Left lung (tissue), 10 donors: Measurements from ENCODE around the gene CREB3L1. TPM values are rescaled to one million over a fixed set of nuclear protein-coding genes. Genes with fewer than 3 reads are reported as not detected.

ENCODE experiments used
- ATAC-seq: fragments of 200-7000 bp; cut with Tn5 transposase; one replicate; pipeline ENCODE4 v1.9.1; 2020; ENCODE audit warnings: moderate library complexity
- DNase-seq, 4 donors: peaks; one replicate each; pipeline ENCODE4 v3.0.0-alpha.2; 2013 to 2020
- H3K27ac ChIP-seq, 2 donors: fragments of 200-600 bp; sonication (generic) in 1 of 2; one replicate each; pipeline versions ENCODE4 v1.5.0 to v1.8.0; 2020 to 2021
- H3K27me3 ChIP-seq, 2 donors: fragments of 200-600 bp; sonication (generic) in 1 of 2; one replicate each; pipeline versions ENCODE4 v1.5.0 to v1.8.0; 2020 to 2021
- H3K36me3 ChIP-seq, 2 donors: fragments of 200-600 bp; sonication (generic) in 1 of 2; one replicate each; pipeline versions ENCODE4 v1.5.0 to v1.8.0; 2020 to 2021
- H3K4me1 ChIP-seq, 2 donors: fragments of 200-600 bp; one replicate each; pipeline ENCODE4 v1.8.0; 2021
- H3K4me3 ChIP-seq, 2 donors: fragments of 200-600 bp; sonication (generic) in 1 of 2; one replicate each; pipeline versions ENCODE4 v1.5.0 to v1.8.0; 2020 to 2021; ENCODE audit warnings: mild to moderate bottlenecking in 1 of 2
- H3K9me3 ChIP-seq, 2 donors: fragments of 200-600 bp; sonication (generic) in 1 of 2; one replicate each; pipeline versions ENCODE4 v1.5.0 to v1.8.0; 2020 to 2021
- CTCF ChIP-seq, 2 donors: fragments of 200-600 bp; sonication (generic) in 1 of 2; IDR thresholded peaks; one replicate each; pipeline versions ENCODE4 v1.5.0 to v1.8.0; 2021; ENCODE audit warnings: antibody characterized with exemption in 2 of 2
- intact Hi-C, 2 donors: fragments of 100-400 bp; cut with DNase I; formaldehyde crosslinking; loops; one replicate each; pipeline versions ENCODE4 v1.11.2 to v1.14.2; 2022
- polyA plus RNA-seq, 6 donors: library from polyadenylated mRNA; unstranded; fragments of 120-200 nt; gene quantifications; one replicate each; pipeline ENCODE4 v1.2.1, GENCODE V29; 2013; ENCODE audit not compliant: insufficient read length in 6 of 6
- total RNA-seq, 2 donors: library from RNA; stranded (reverse); fragmentation: NEBNext Ultra II Directional; extraction: Animal tissue kit (Norgen Biotek cat#: 25700); gene quantifications; one replicate each; pipeline ENCODE4 v1.2.1, GENCODE V29; 2021
- donor health status: DM: no; HTN: yes; CAD: no.
- donor health status: DM: no; HTN: no; CAD: no.

The CREB3L1 gene
- total and polyA plus RNA-seq, 8 donors, result 16.2 to 59.3 (median 26.1) TPM

DNA sequence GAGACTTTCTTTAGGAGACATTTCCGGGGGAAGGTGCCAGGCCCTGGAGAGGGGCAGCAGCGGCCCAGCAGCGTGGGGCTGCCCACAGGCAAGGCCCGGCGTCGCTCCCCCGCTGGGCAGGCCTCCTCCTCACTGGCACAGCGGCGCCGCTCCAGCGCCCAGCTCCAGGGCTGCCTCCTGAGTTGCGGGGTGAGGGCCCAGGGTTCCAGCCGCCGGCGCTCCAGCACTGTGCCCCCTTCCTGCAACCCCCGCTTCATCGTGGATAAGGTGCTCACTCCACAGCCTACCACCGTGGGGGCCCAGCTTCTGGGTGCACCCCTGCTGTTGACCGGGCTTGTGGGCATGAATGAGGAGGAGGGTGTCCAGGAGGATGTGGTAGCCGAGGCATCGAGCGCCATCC is 88.8 kb downstream of the CREB3L1 start:
- TF ChIP-seq CTCF (IDR thresholded peaks at IDR 0.05), result no peak
- Histone ChIP-seq H3K27ac (no peak overlapping the region), H3K9me3 (no peaks in the 10 kb centered on the region), H3K36me3 (peaks cover 0 to 61% of the 10 kb centered on the region in 2 donors), H3K27me3 (no peaks in the 10 kb centered on the region), H3K4me3 (no peak overlapping the region), H3K4me1 (peaks cover 14 to 58% of the 10 kb centered on the region in 2 donors)
- ATAC-seq, result no peak
- peak in 1 of 4 donors; percentile 78 for DNase-seq
- intact Hi-C loops, result no loop called here

DNA sequence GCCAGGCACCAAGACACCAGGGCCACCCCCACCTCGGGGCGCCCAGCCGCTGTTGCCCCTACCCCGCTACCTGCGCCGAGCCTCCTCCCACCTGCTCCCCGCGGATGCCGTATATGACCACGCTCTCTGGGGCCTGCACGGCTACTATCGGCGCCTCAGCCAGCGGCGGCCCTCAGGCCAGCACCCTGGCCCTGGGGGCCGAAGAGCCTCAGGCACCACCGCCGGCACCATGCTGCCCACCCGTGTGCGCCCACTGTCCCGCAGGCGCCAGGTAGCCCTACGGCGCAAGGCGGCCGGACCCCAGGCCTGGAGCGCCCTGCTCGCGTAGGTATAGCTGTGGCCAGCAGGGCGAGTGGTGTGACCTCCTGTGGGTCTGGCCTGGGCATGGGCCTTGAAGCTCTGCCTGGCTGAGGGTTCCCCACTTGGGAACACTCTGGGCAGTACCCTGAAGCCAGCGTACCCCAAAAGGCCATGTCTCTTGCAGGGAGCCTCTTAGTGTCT is 89.2 kb downstream of the CREB3L1 start:
- H3K4me1 ChIP-seq, result peaks cover 10 to 53% of the 10 kb centered on the region in 2 donors
- DNase-seq, result peak in 1 of 4 donors; percentile 72
- intact Hi-C loops, result no loop called here
- H3K27ac ChIP-seq, result no peak overlapping the region
- H3K9me3 ChIP-seq, result no peaks in the 10 kb centered on the region
- TF ChIP-seq CTCF (IDR thresholded peaks at IDR 0.05), result no peak
- ATAC-seq, result no peak
- peaks cover 0 to 65% of the 10 kb centered on the region in 2 donors for H3K36me3 ChIP-seq
- no peaks in the 10 kb centered on the region for H3K27me3 ChIP-seq
- H3K4me3 ChIP-seq, result no peak overlapping the region

- Histone ChIP-seq H3K4me3 (no peak overlapping the region), H3K9me3 (no peaks in the 10 kb centered on the region), H3K27me3 (no peaks in the 10 kb centered on the region), H3K4me1 (peaks cover 6 to 46% of the 10 kb centered on the region in 2 donors), H3K27ac (no peak overlapping the region), H3K36me3 (peaks cover 0 to 72% of the 10 kb centered on the region in 2 donors)
- peak; percentile 95 for TF ChIP-seq CTCF (IDR thresholded peaks at IDR 0.05)
- intact Hi-C loops, result no loop called here
- ATAC-seq, result peak; percentile 64
- peak in 2 of 4 donors; percentile 71 to 94 for DNase-seq
Measured at GRCh38 chr11:46367244-46367915, 89.9 kb downstream of the CREB3L1 start.

GRCh38 chr11:46367916-46368267 is 90.4 kb downstream of the CREB3L1 start:
- no peaks in the 10 kb centered on the region for H3K9me3 ChIP-seq
- TF ChIP-seq CTCF (IDR thresholded peaks at IDR 0.05), result peak in 1 of 2 donors; percentile 30
- no peak for ATAC-seq
- no peaks in the 10 kb centered on the region for H3K27me3 ChIP-seq
- peaks cover 4 to 41% of the 10 kb centered on the region in 2 donors for H3K4me1 ChIP-seq
- no peak overlapping the region for H3K27ac ChIP-seq
- no peak overlapping the region for H3K4me3 ChIP-seq
- DNase-seq, result no peak
- intact Hi-C loops, result no loop called here
- peaks cover 0 to 77% of the 10 kb centered on the region in 2 donors for H3K36me3 ChIP-seq

DNA sequence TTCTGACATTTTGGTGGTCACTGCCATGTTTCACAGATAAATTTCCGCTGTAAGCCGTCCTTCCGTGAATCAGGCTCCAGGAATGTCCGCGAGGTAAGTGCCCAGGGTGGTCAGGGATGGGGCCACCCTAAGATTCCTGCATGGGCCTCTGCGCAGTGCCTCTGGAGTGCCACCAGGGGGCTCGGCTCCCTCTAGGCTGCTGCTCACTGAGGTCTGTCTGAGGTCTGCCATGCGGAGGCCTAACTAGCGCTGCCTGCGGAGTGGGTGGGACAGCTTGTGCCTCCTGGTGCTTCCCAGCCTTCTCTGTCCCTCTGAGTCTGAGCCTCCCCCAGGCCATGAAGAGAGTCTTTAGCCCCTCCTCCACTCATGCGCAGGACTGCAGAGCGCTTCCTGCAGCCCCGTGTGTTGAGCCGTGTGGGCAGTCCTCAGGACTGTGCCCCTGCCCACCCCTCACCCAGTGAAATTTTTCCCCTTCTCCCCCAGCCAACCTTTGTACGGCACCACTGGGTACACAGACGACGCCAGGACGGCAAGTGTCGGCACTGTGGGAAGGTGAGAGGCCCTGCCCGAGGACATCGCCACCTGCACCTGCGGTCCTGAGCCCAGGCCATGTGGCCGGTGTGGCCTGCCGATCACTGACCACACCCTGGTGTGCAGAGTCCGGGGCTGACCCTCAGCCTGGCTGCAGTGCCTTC is 92.1 kb downstream of the CREB3L1 start:
- peaks cover 4 to 26% of the 10 kb centered on the region in 2 donors for H3K4me1 ChIP-seq

More for the DNA sequence above, 92.1 kb downstream of the CREB3L1 start:
- intact Hi-C loops, result no loop called here
- H3K27ac ChIP-seq, result peak overlapping the region in 1 of 2 donors; percentile 8
- H3K4me3 ChIP-seq, result no peak overlapping the region
- TF ChIP-seq CTCF (IDR thresholded peaks at IDR 0.05), result peak; percentile 87 to 92
- no peaks in the 10 kb centered on the region for H3K9me3 ChIP-seq
- peaks cover 0 to 92% of the 10 kb centered on the region in 2 donors for H3K36me3 ChIP-seq
- ATAC-seq (peak; percentile 78), DNase-seq (peak in 1 of 4 donors; percentile 83)
- H3K27me3 ChIP-seq, result no peaks in the 10 kb centered on the region
